HCT116 (cell line): ENCODE data around the gene PRSS21. TPM values are rescaled to one million over a fixed set of nuclear protein-coding genes. Genes with fewer than 3 reads are reported as not detected.

Source experiments
- ATAC-seq: fragments of 200-7000 bp; cut with Tn5 transposase; 2 replicates; pipeline ENCODE4 v1.9.1; 2020; ENCODE audit warnings: mild to moderate bottlenecking, moderate library complexity
- BruUV-seq: library from RNA; stranded (reverse); fragments of 400-500 nt; replicated peaks from 2 replicates; lab custom pipeline; 2021; lab: Mats Ljungman, UMichigan
- CTCF ChIA-PET: fragments of 300-600 bp; sonication (Branson Sonifier 250); formaldehyde crosslinking; loops from one replicate; lab custom pipeline; 2021; ENCODE audit warnings: antibody characterized with exemption; lab: Charles Lee
- POLR2A ChIA-PET: fragments of 300-600, 350-600 bp; sonication (Branson Sonifier 250); formaldehyde crosslinking; loops from one replicate; lab custom pipeline; 2021; ENCODE audit warnings: antibody characterized with exemption; lab: Charles Lee
- RAD21 ChIA-PET, 2 experiments: fragments of 300-600 bp; sonication (Branson Sonifier 250); formaldehyde crosslinking; loops; one replicate each; lab custom pipeline; 2023; ENCODE audit warnings: low total read pairs in 2 of 2; ENCODE audit not compliant: uncharacterized antibody in 2 of 2, unreplicated experiment in 2 of 2, low non-redundant PET in 1 of 2; lab: Charles Lee
- DNase-seq: peaks from one replicate; pipeline ENCODE4 v3.0.0-alpha.2; 2010; ENCODE audit warnings: low read depth, low spot score
- H2AFZ ChIP-seq: fragments of 200-600 bp; shearing (Covaris generic), sonication (generic); 2 replicates; pipeline ENCODE4 v1.6.1; 2017; ENCODE audit warnings: low read depth, mixed run types, mixed read lengths, antibody characterized with exemption, low read length; ENCODE audit not compliant: poor library complexity, severe bottlenecking
- H3K27ac ChIP-seq: 2 replicates; pipeline ENCODE4 v1.5.1; 2012; ENCODE audit warnings: low read depth, low read length
- H3K27me3 ChIP-seq: fragments of 200-600 bp; sonication (generic); 2 replicates; pipeline ENCODE4 v1.6.1; 2016; ENCODE audit warnings: mixed run types, low read length, mixed read lengths; ENCODE audit not compliant: insufficient read depth
- H3K36me3 ChIP-seq, 2 experiments: fragments of 200-500 bp in 1 of 2; fragments of 200-600 bp in 1 of 2; sonication (Bioruptor generic) in 1 of 2; sonication (generic) in 1 of 2; 2 replicates each; pipeline versions ENCODE4 v1.5.1 to v1.6.1; 2014 to 2016; ENCODE audit warnings: low read length in 2 of 2, inconsistent platforms in 1 of 2, mixed read lengths in 1 of 2, mixed run types in 1 of 2; ENCODE audit not compliant: insufficient read depth in 2 of 2, control insufficient read depth in 1 of 2
- H3K4me1 ChIP-seq, 2 experiments: fragments of 200-600 bp in 1 of 2; sonication (generic) in 1 of 2; 2 replicates each; pipeline versions ENCODE4 v1.5.1 to v1.6.1; 2012 to 2017; ENCODE audit warnings: low read length in 2 of 2, inconsistent platforms in 1 of 2, mild to moderate bottlenecking in 1 of 2, mixed read lengths in 1 of 2, mixed run types in 1 of 2, moderate library complexity in 1 of 2; ENCODE audit not compliant: insufficient read depth in 2 of 2, control insufficient read depth in 1 of 2
- H3K4me2 ChIP-seq: fragments of 200-600 bp; sonication (generic); 2 replicates; pipeline ENCODE4 v1.6.1; 2017; ENCODE audit warnings: mixed run types, low read length, mixed read lengths
- H3K4me3 ChIP-seq, 2 experiments: fragments of 200-600 bp in 1 of 2; sonication (generic) in 1 of 2; replicated peaks in 1 of 2; 2 replicates each; pipeline ENCODE4 v1.5.1; 2011 to 2016; ENCODE audit warnings: low read length in 2 of 2, control low read depth in 1 of 2, low read depth in 1 of 2, mild to moderate bottlenecking in 1 of 2, mixed read lengths in 1 of 2, mixed run types in 1 of 2
- H3K79me2 ChIP-seq: fragments of 200-600 bp; sonication (generic); 2 replicates; pipeline ENCODE4 v1.6.1; 2017; ENCODE audit warnings: mild to moderate bottlenecking, mixed run types, low read length, moderate library complexity, mixed read lengths; ENCODE audit not compliant: insufficient read depth
- H3K9ac ChIP-seq: fragments of 200-600 bp; sonication (generic); 2 replicates; pipeline ENCODE4 v1.6.1; 2016; ENCODE audit warnings: low read length, mixed read lengths
- H3K9me2 ChIP-seq: fragments of 200-600 bp; sonication (generic), shearing (Covaris generic); 2 replicates; pipeline ENCODE4 v1.6.1; 2017; ENCODE audit warnings: mixed run types, mild to moderate bottlenecking, moderate library complexity; ENCODE audit not compliant: insufficient read depth
- H3K9me3 ChIP-seq, 2 experiments: fragments of 200-500 bp in 1 of 2; fragments of 200-600 bp in 1 of 2; sonication (Bioruptor generic) in 1 of 2; sonication (generic) in 1 of 2; 2 replicates each; pipeline ENCODE4 v1.6.1; 2014 to 2017; ENCODE audit warnings: low read length in 2 of 2, mixed read lengths in 2 of 2, inconsistent platforms in 1 of 2, low read depth in 1 of 2, mild to moderate bottlenecking in 1 of 2, mixed run types in 1 of 2, moderate library complexity in 1 of 2; ENCODE audit not compliant: control insufficient read depth in 1 of 2, insufficient read depth in 1 of 2
- H4K20me1 ChIP-seq: fragments of 200-600 bp; sonication (generic), shearing (Covaris generic); 2 replicates; pipeline ENCODE4 v1.6.1; 2017; ENCODE audit warnings: mixed run types, mild to moderate bottlenecking, moderate library complexity; ENCODE audit not compliant: insufficient read depth
- POLR2A ChIP-seq: IDR thresholded peaks from 2 replicates; pipeline ENCODE4 v1.7.0; 2011; ENCODE audit warnings: borderline replicate concordance; ENCODE audit not compliant: insufficient read depth, insufficient read length; ENCODE audit errors: extremely low read depth
- ZFX ChIP-seq: fragments of 450-650 bp; IDR thresholded peaks from 2 replicates; pipeline ENCODE4 v1.6.1; 2017
- ZNF274 ChIP-seq: fragments of 200-500 bp; sonication (Bioruptor generic); IDR thresholded peaks from 2 replicates; pipeline ENCODE4 v1.6.1; 2014; ENCODE audit warnings: mild to moderate bottlenecking, low read depth, low read length, inconsistent platforms
- intact Hi-C: fragments of 100-400 bp; cut with micrococcal nuclease; formaldehyde crosslinking; loops from 2 replicates; pipeline ENCODE4 v1.10.0; 2022
- total RNA-seq: library from RNA; stranded (reverse); gene quantifications from one replicate; pipeline ENCODE4 v1.2.1, GENCODE V29; 2021; ENCODE audit not compliant: unreplicated experiment
- TF ChIP-seq, protein P1 (sequence below), 3 experiments: fragments of 200-600 bp in 1 of 3; sonication (generic) in 1 of 3; IDR thresholded peaks in 2 of 3; conservative IDR thresholded peaks in 1 of 3; 2 replicates each; pipeline ENCODE4 v1.5.1; 2012 to 2017; ENCODE audit warnings: low read depth in 2 of 3, low read length in 2 of 3, antibody characterized with exemption in 1 of 3, borderline replicate concordance in 1 of 3, control low read depth in 1 of 3, mild to moderate bottlenecking in 1 of 3, mixed read lengths in 1 of 3, mixed run types in 1 of 3, moderate library complexity in 1 of 3; ENCODE audit not compliant: insufficient read depth in 1 of 3
- TF ChIP-seq, protein P2 (sequence below): IDR thresholded peaks from 2 replicates; pipeline ENCODE4 v1.6.1; 2012; ENCODE audit warnings: low read depth

PRSS21 gene
- total RNA-seq, 1 experiment from 2014 or later = 0.39 TPM

DNA sequence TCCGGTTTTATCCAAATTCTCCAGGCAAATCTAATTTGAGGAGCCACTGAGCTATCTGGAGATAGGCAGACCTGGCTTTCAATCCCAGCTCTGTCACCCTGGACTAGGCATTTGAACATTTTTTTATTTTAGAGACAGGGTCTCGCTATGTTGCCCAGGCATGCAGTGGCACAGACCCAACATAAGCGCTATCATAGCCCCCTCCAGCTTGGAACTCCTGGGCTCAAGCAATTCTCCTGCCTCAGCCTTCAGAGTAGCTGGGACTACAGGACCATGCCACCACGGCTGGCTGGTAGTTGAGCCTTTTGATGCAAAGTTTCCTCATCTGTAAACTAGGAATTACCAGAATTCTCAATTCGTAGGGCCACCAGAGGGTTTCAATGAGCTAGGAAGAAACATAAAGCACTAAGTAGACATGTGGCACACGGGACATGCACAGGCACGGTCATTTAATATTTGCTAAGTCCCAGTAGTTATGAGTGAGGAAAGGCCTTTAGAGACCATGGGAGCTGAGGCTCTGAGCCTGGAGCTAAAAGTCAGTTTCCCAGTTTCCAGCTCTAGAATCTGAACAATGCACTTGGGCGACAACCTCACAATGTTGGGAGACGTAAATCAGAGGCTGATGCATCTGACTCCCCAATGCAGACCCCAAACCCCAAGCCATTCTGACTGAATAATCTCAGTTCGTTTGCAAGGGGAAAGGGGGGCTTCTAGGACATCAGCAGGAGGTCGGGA, 41.1 kb upstream of the PRSS21 start (continued):
- TF ChIP-seq, protein P1, sequence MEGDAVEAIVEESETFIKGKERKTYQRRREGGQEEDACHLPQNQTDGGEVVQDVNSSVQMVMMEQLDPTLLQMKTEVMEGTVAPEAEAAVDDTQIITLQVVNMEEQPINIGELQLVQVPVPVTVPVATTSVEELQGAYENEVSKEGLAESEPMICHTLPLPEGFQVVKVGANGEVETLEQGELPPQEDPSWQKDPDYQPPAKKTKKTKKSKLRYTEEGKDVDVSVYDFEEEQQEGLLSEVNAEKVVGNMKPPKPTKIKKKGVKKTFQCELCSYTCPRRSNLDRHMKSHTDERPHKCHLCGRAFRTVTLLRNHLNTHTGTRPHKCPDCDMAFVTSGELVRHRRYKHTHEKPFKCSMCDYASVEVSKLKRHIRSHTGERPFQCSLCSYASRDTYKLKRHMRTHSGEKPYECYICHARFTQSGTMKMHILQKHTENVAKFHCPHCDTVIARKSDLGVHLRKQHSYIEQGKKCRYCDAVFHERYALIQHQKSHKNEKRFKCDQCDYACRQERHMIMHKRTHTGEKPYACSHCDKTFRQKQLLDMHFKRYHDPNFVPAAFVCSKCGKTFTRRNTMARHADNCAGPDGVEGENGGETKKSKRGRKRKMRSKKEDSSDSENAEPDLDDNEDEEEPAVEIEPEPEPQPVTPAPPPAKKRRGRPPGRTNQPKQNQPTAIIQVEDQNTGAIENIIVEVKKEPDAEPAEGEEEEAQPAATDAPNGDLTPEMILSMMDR (IDR thresholded peaks at IDR 0.05 in 2 of 3, conservative IDR thresholded peaks at IDR 0.05 in 1 of 3; ENCODE audit: borderline replicate concordance in 1 of 3, insufficient read depth in 1 of 3, low read depth in 2 of 3, low read length in 2 of 3) = no peak

DNA sequence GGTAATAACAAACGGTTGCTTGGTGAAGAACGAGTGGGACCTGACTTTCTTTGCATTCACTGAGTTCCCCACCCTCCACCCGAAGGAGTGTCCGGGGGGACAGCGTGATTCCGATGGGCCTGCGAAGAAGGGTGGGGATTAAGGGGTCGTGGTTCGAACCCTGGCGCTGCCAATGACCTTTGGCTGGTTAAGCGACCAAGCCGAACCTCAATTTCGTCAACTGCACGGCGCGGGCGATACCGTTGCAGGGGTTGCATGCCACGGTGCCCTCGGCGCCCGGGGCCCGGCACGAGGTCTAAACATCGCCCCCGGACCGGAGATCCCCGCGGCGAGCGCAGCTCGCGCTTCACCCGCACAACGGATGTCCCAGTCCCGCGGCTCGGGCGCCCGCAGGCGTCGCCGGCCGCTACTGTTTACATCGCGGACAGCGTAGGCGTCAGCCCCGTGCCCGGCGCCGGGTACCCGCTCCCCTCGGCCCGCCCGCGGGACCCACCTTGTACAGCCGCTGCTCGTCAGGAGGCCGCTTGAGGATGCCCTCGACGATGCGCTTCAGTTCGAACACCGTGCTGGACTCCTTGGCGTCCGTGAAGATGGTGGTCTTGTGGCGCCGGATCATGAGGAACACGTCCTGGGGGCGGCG, 40.4 kb upstream of the PRSS21 start:
- DNase-seq = no peak
- peak overlapping the region; percentile 91 for H3K9ac ChIP-seq
- POLR2A ChIA-PET = no interaction called here
- no TSS peak for BruUV-seq
- intact Hi-C loops = no loop called here
- peaks cover 11 to 36% of the 10 kb centered on the region in 2 experiments for H3K4me1 ChIP-seq
- peak overlapping the region; percentile 78 for H3K4me2 ChIP-seq
- peak; percentile 38 for ATAC-seq
- RAD21 ChIA-PET = no interaction called here
- H3K9me3 ChIP-seq = no peaks in the 10 kb centered on the region
- CTCF ChIA-PET = no interaction called here
- H3K36me3 ChIP-seq = peaks cover 4 to 23% of the 10 kb centered on the region in 2 experiments
- H2AFZ ChIP-seq = no peak overlapping the region
- peaks cover 57% of the 10 kb centered on the region for H3K79me2 ChIP-seq
- no peaks in the 10 kb centered on the region for H3K27me3 ChIP-seq
- H3K9me2 ChIP-seq = no peaks in the 10 kb centered on the region
- H4K20me1 ChIP-seq = no peaks in the 10 kb centered on the region
- TF ChIP-seq ZNF274 = no peak
- no peak for TF ChIP-seq POLR2A
- TF ChIP-seq ZFX = no peak; the same call in 1 of the 2 replicates
- TF ChIP-seq, protein P2, sequence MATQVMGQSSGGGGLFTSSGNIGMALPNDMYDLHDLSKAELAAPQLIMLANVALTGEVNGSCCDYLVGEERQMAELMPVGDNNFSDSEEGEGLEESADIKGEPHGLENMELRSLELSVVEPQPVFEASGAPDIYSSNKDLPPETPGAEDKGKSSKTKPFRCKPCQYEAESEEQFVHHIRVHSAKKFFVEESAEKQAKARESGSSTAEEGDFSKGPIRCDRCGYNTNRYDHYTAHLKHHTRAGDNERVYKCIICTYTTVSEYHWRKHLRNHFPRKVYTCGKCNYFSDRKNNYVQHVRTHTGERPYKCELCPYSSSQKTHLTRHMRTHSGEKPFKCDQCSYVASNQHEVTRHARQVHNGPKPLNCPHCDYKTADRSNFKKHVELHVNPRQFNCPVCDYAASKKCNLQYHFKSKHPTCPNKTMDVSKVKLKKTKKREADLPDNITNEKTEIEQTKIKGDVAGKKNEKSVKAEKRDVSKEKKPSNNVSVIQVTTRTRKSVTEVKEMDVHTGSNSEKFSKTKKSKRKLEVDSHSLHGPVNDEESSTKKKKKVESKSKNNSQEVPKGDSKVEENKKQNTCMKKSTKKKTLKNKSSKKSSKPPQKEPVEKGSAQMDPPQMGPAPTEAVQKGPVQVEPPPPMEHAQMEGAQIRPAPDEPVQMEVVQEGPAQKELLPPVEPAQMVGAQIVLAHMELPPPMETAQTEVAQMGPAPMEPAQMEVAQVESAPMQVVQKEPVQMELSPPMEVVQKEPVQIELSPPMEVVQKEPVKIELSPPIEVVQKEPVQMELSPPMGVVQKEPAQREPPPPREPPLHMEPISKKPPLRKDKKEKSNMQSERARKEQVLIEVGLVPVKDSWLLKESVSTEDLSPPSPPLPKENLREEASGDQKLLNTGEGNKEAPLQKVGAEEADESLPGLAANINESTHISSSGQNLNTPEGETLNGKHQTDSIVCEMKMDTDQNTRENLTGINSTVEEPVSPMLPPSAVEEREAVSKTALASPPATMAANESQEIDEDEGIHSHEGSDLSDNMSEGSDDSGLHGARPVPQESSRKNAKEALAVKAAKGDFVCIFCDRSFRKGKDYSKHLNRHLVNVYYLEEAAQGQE = no peak
- H3K4me3 ChIP-seq = peak overlapping the region; percentile 89 to 91
- peak overlapping the region; percentile 100 for H3K27ac ChIP-seq
